Caco-2 (cell line): ENCODE data around the gene ATP6V0D1. TPM values are rescaled to one million over a fixed set of nuclear protein-coding genes. Genes with fewer than 3 reads are reported as not detected.

Experiments used
- Bru-seq: library from RNA; stranded (reverse); fragments of 400-500 nt; gene quantifications from one replicate; lab custom pipeline; 2021; lab: Mats Ljungman, UMichigan
- BruChase-seq, 2 experiments: library from RNA; stranded (reverse); fragments of 400-500 nt; gene quantifications; one replicate each; lab custom pipeline; 2021; lab: Mats Ljungman, UMichigan
- BruUV-seq: library from RNA; stranded (reverse); fragments of 400-500 nt; replicated peaks from 2 replicates; lab custom pipeline; 2021; lab: Mats Ljungman, UMichigan
- CTCF ChIA-PET: fragments of 300-600 bp; sonication (Branson Sonifier 250); formaldehyde crosslinking; loops from one replicate; lab custom pipeline; 2022; ENCODE audit warnings: antibody characterized with exemption; lab: Charles Lee
- POLR2A ChIA-PET: fragments of 300-600 bp; sonication (Branson Sonifier 250); formaldehyde crosslinking; loops from one replicate; lab custom pipeline; 2022; ENCODE audit warnings: antibody characterized with exemption; lab: Charles Lee
- DNase-seq, 2 experiments: peaks; one replicate each; pipeline versions ENCODE4 v3.0.0 to v3.0.0-alpha.2; 2020 to 2022
- H3K27me3 ChIP-seq: replicated peaks from 2 replicates; pipeline ENCODE4 v1.6.0; 2011; ENCODE audit warnings: low read length; ENCODE audit not compliant: control insufficient read depth, insufficient read depth
- H3K36me3 ChIP-seq: 2 replicates; pipeline ENCODE4 v1.5.1; 2011; ENCODE audit warnings: low read length; ENCODE audit not compliant: control insufficient read depth, insufficient read depth
- H3K4me1 ChIP-seq: fragments of 250-450 bp; sonication (Bioruptor Pico); 2 replicates; pipeline ENCODE4 v1.5.1; 2020; ENCODE audit warnings: mild to moderate bottlenecking
- H3K4me3 ChIP-seq: 2 replicates; pipeline ENCODE4 v1.5.1; 2011; ENCODE audit warnings: low read depth, mild to moderate bottlenecking, control low read depth, low read length
- H3K9me3 ChIP-seq: fragments of 250-450 bp; sonication (Bioruptor Pico); 2 replicates; pipeline ENCODE4 v1.5.1; 2020; ENCODE audit warnings: mild to moderate bottlenecking, moderate library complexity
- H3K27ac Mint-ChIP-seq: one replicate; pipeline ENCODE4 v1.8.0; 2022; ENCODE audit warnings: mixed read lengths; ENCODE audit not compliant: unreplicated experiment
- H3K27me3 Mint-ChIP-seq: one replicate; pipeline ENCODE4 v1.8.0; 2022; ENCODE audit warnings: mixed read lengths; ENCODE audit not compliant: insufficient read depth, unreplicated experiment
- H3K36me3 Mint-ChIP-seq: one replicate; pipeline ENCODE4 v1.8.0; 2022; ENCODE audit warnings: mild to moderate bottlenecking, mixed read lengths; ENCODE audit not compliant: insufficient read depth, unreplicated experiment
- H3K4me1 Mint-ChIP-seq: one replicate; pipeline ENCODE4 v1.8.0; 2022; ENCODE audit warnings: low read depth, mixed read lengths; ENCODE audit not compliant: unreplicated experiment
- H3K4me3 Mint-ChIP-seq: one replicate; pipeline ENCODE4 v1.8.0; 2022; ENCODE audit warnings: mild to moderate bottlenecking, moderate library complexity, mixed read lengths; ENCODE audit not compliant: unreplicated experiment
- H3K9me3 Mint-ChIP-seq: one replicate; pipeline ENCODE4 v1.8.0; 2022; ENCODE audit warnings: mixed read lengths; ENCODE audit not compliant: unreplicated experiment
- CTCF ChIP-seq, 2 experiments: fragments of 200-600 bp in 1 of 2; IDR thresholded peaks; 1 replicate in 1 of 2; 2 replicates in 1 of 2; pipeline versions ENCODE4 v1.5.1 to v1.8.0; 2011 to 2022; ENCODE audit warnings: antibody characterized with exemption in 1 of 2, control low read depth in 1 of 2, inconsistent platforms in 1 of 2, low read depth in 1 of 2, low read length in 1 of 2, mild to moderate bottlenecking in 1 of 2, moderate library complexity in 1 of 2; ENCODE audit not compliant: insufficient read depth in 1 of 2, severe bottlenecking in 1 of 2, unreplicated experiment in 1 of 2
- intact Hi-C: fragments of 100-400 bp; cut with micrococcal nuclease; formaldehyde crosslinking; loops from one replicate; pipeline ENCODE4 v1.10.0; 2022; ENCODE audit not compliant: unreplicated experiment
- long read RNA-seq: library from polyadenylated mRNA; stranded (forward); transcript quantifications from one replicate; pipeline ENCODE4 v2.0.0, GENCODE V29; 2022
- total RNA-seq: library from RNA; stranded (reverse); gene quantifications from 2 replicates; pipeline ENCODE4 v1.2.3, GENCODE V29; 2022

ATP6V0D1 gene
- 107 and 110 TPM in 2 replicates for total RNA-seq
- percentile 73 among the genes with signal in this experiment for Bru-seq, nascent RNA
- BruChase-seq, experiment 1, labeled RNA remaining after a 2-hour chase, result percentile 78 among the genes with signal in this experiment
- percentile 83 among the genes with signal in this experiment for BruChase-seq, experiment 2, labeled RNA remaining after a 6-hour chase
- long read RNA-seq, transcript ATP6V0D1-201 (8 exons, 1,716 nt), result major isoform, 344 of 397 reads
- long read RNA-seq, partial matches to known transcripts, result 9 of 397 reads
- long read RNA-seq, other reads (novel, unspliced or antisense), result 38 of 397 reads

- Mint-ChIP-seq H3K27ac (peak within 1 kb of the TSS; percentile 94), H3K27me3 (no peaks in the 10 kb centered on the region), H3K36me3 (peaks cover 22% of the 10 kb centered on the region), H3K4me1 (peaks cover 19% of the 10 kb centered on the region), H3K4me3 (peak within 1 kb of the TSS; percentile 98), H3K9me3 (no peaks in the 10 kb centered on the region)
- POLR2A ChIA-PET, result interaction anchor here (0.5 to 1.6 kb wide), 10 partner anchors 8 to 604 kb away, joined by 3 to 11 read pairs (median 4); partner anchors contain the start of genes ACD, FHOD1, HSD11B2 and PARD6A
- DNase-seq, result peak; percentile 98 to 100
- intact Hi-C loops, result loop anchor here (1.0 to 5.0 kb wide), 3 partner anchors 13 to 49 kb away; partner anchors contain the start of gene HSD11B2
- H3K4me1 ChIP-seq, result peaks cover 15% of the 10 kb centered on the region
- peak within 1 kb of the TSS; percentile 94 for H3K4me3 ChIP-seq
- CTCF ChIA-PET, result interaction anchor here (0.7 to 3.1 kb wide), 20 partner anchors 8 to 325 kb away, joined by 3 to 49 read pairs (median 6); partner anchors contain the start of genes ACD, CARMIL2, CTCF and ELMO3
- TF ChIP-seq CTCF (IDR thresholded peaks at IDR 0.05; ENCODE audit: insufficient read depth in 1 of 2, low read depth in 1 of 2, low read length in 1 of 2, severe bottlenecking in 1 of 2, unreplicated experiment in 1 of 2), result peak; percentile 89 to 96
- no TSS peak for BruUV-seq
- no peaks in the 10 kb centered on the region for H3K27me3 ChIP-seq
- H3K9me3 ChIP-seq, result no peaks in the 10 kb centered on the region
- H3K36me3 ChIP-seq, result no peaks in the 10 kb centered on the region; the same call in 1 of the 2 replicates
Measured at GRCh38 chr16:67480833-67481560, at the start of gene ATP6V0D1. Gene ATP6V0D1, minus strand, starts transcription at chr16:67481157. Its CDS starts 71 bp downstream, at chr16:67481086.

- H3K9me3 Mint-ChIP-seq, result no peaks in the 10 kb centered on the region
- peak; percentile 56 to 62 for DNase-seq
- H3K9me3 ChIP-seq, result no peaks in the 10 kb centered on the region
- H3K4me3 Mint-ChIP-seq, result peak overlapping the region; percentile 78
- peaks cover 16% of the 10 kb centered on the region for H3K36me3 Mint-ChIP-seq
- peaks cover 42% of the 10 kb centered on the region for H3K4me1 Mint-ChIP-seq
- H3K4me1 ChIP-seq, result peaks cover 40% of the 10 kb centered on the region
- no peaks in the 10 kb centered on the region for H3K27me3 Mint-ChIP-seq
- H3K27me3 ChIP-seq, result no peaks in the 10 kb centered on the region
- BruUV-seq, result no TSS peak
- H3K27ac Mint-ChIP-seq, result peak overlapping the region; percentile 18
- TF ChIP-seq CTCF (IDR thresholded peaks at IDR 0.05; ENCODE audit: insufficient read depth in 1 of 2, low read depth in 1 of 2, low read length in 1 of 2, severe bottlenecking in 1 of 2, unreplicated experiment in 1 of 2), result no peak
- H3K4me3 ChIP-seq, result peak overlapping the region; percentile 85
- ChIA-PET CTCF (interaction anchor here (1.0 to 2.9 kb wide), 4 partner anchors 9 to 276 kb away, joined by 3 to 37 read pairs (median 4); partner anchors contain the start of genes CTCF, RANBP10 and TSNAXIP1), POLR2A (interaction anchor here (0.5 kb wide), 1 partner anchor 110 kb away, joined by 6 read pairs; no protein-coding TSS in a partner anchor)
- H3K36me3 ChIP-seq, result no peaks in the 10 kb centered on the region
- intact Hi-C loops, result no loop called here
Measured at GRCh38 chr16:67530013-67530939, 49.3 kb upstream of the ATP6V0D1 start.
